Muscle layer of duodenum (tissue), 2 donors: Measurements from ENCODE around the gene PIEZO1.

Source experiments
- H3K27ac ChIP-seq: one replicate; pipeline ENCODE4 v1.7.0; 2013; ENCODE audit warnings: mild to moderate bottlenecking, low read length
- H3K27me3 ChIP-seq: one replicate; pipeline ENCODE4 v1.7.0; 2013; ENCODE audit warnings: low read depth, mild to moderate bottlenecking, control low read depth, low read length
- H3K36me3 ChIP-seq, 2 donors: one replicate each; pipeline ENCODE4 v1.7.0; 2013; ENCODE audit warnings: low read length in 2 of 2, control low read depth in 1 of 2, mild to moderate bottlenecking in 1 of 2; ENCODE audit not compliant: insufficient read depth in 2 of 2, control insufficient read depth in 1 of 2
- H3K4me1 ChIP-seq, 2 donors: one replicate each; pipeline ENCODE4 v1.7.0; 2013; ENCODE audit warnings: low read length in 2 of 2, mild to moderate bottlenecking in 2 of 2, control low read depth in 1 of 2, moderate library complexity in 1 of 2; ENCODE audit not compliant: insufficient read depth in 2 of 2, control insufficient read depth in 1 of 2
- H3K4me3 ChIP-seq, 2 donors: one replicate each; pipeline ENCODE4 v1.7.0; 2013; ENCODE audit warnings: low read length in 2 of 2, low read depth in 1 of 2, mild to moderate bottlenecking in 1 of 2
- H3K9me3 ChIP-seq, 2 donors: one replicate each; pipeline ENCODE4 v1.7.0; 2013; ENCODE audit warnings: low read length in 2 of 2, control low read depth in 1 of 2, mild to moderate bottlenecking in 1 of 2; ENCODE audit not compliant: control insufficient read depth in 1 of 2
- donor health status: healthy.

Gene PIEZO1

DNA sequence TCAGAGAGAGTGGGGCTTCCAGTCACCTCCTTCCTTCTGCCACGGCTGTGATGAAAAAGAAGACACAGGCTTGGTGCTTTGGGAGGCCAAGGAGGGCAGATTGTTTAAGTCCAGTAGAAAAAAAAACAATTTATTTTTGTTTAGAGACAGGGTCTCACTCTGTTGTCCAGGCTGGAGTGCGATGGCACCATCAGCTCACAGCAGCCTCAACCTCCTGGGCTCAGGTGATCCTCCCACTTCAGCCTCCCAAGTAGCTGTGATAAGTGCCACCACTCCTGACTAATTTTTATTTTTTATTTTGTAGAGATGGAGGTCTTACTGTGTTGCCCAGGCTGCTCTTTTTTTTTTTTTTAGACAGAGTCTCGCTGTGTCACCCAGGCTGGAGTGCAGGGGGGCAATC lies 119.5 kb downstream of the PIEZO1 start:
- Histone ChIP-seq H3K36me3 (no peaks in the 10 kb centered on the region), H3K27me3 (no peaks in the 10 kb centered on the region), H3K4me3 (no peak overlapping the region), H3K4me1 (peaks cover 0 to 13% of the 10 kb centered on the region in 2 donors), H3K27ac (no peak overlapping the region), H3K9me3 (no peaks in the 10 kb centered on the region)
